WTC11 (cell line): ENCODE results near the gene CYB5B. TPM values are rescaled to one million over a fixed set of nuclear protein-coding genes. Genes with fewer than 3 reads are reported as not detected.

Experiments used
- ATAC-seq: fragments of 200-7000 bp; cut with Tn5 transposase; 2 replicates; pipeline ENCODE4 v1.10.0; 2021; ENCODE audit warnings: mild to moderate bottlenecking, moderate library complexity
- CTCF ChIA-PET: fragments of 300-600 bp; sonication (Branson Sonifier 250); formaldehyde crosslinking; loops from one replicate; lab custom pipeline; 2021; ENCODE audit warnings: antibody characterized with exemption; lab: Charles Lee
- POLR2A ChIA-PET: fragments of 350-600 bp; sonication (Branson Sonifier 250); formaldehyde crosslinking; loops from one replicate; lab custom pipeline; 2021; ENCODE audit warnings: antibody characterized with exemption; lab: Charles Lee
- DNase-seq: peaks from one replicate; pipeline ENCODE4 v3.0.0; 2021; ENCODE audit warnings: low spot score
- H3K27ac Mint-ChIP-seq: 2 replicates; pipeline ENCODE4 v1.8.0; 2021; ENCODE audit warnings: mixed read lengths
- H3K27me3 Mint-ChIP-seq: 2 replicates; pipeline ENCODE4 v1.8.0; 2021; ENCODE audit warnings: low read depth, mild to moderate bottlenecking, moderate library complexity, mixed read lengths
- H3K36me3 Mint-ChIP-seq: 2 replicates; pipeline ENCODE4 v1.8.0; 2021; ENCODE audit warnings: mixed read lengths
- H3K4me1 Mint-ChIP-seq: 2 replicates; pipeline ENCODE4 v1.8.0; 2022; ENCODE audit warnings: mixed read lengths
- H3K4me3 Mint-ChIP-seq: 2 replicates; pipeline ENCODE4 v1.8.0; 2021; ENCODE audit warnings: mild to moderate bottlenecking, moderate library complexity, mixed read lengths
- H3K9me3 Mint-ChIP-seq: 2 replicates; pipeline ENCODE4 v1.8.0; 2021; ENCODE audit warnings: mixed read lengths
- ARID4B ChIP-seq: sonication (generic); formaldehyde crosslinking; IDR thresholded peaks from 2 replicates; pipeline ENCODE4 v1.8.0; 2023; ENCODE audit warnings: missing genetic modification reagents, mild to moderate bottlenecking, borderline replicate concordance
- ATF3 ChIP-seq: sonication (generic); formaldehyde crosslinking; conservative IDR thresholded peaks from 2 replicates; pipeline ENCODE4 v1.8.1; 2022; ENCODE audit warnings: mild to moderate bottlenecking, missing genetic modification reagents
- CBFB ChIP-seq: sonication (generic); formaldehyde crosslinking; IDR thresholded peaks from 2 replicates; pipeline ENCODE4 v1.8.1; 2022; ENCODE audit warnings: mild to moderate bottlenecking, low read depth, missing genetic modification reagents
- CREM ChIP-seq: sonication (generic); formaldehyde crosslinking; IDR thresholded peaks from 2 replicates; pipeline ENCODE4 v1.8.1; 2022; ENCODE audit warnings: mild to moderate bottlenecking, missing genetic modification reagents, moderate library complexity
- E2F1 ChIP-seq: sonication (generic); formaldehyde crosslinking; IDR thresholded peaks from 2 replicates; pipeline ENCODE4 v1.8.0; 2022; ENCODE audit warnings: mild to moderate bottlenecking, missing genetic modification reagents
- EMX1 ChIP-seq: fragments of 250-450 bp; sonication (Bioruptor Pico); IDR thresholded peaks from 2 replicates; pipeline ENCODE4 v1.8.0; 2021; ENCODE audit warnings: mild to moderate bottlenecking
- FOXJ3 ChIP-seq: sonication (generic); formaldehyde crosslinking; IDR thresholded peaks from 2 replicates; pipeline ENCODE4 v1.9.0; 2021; ENCODE audit warnings: missing genetic modification reagents, mild to moderate bottlenecking, borderline replicate concordance
- FOXP1 ChIP-seq: sonication (generic); formaldehyde crosslinking; IDR thresholded peaks from 2 replicates; pipeline ENCODE4 v1.8.0; 2022; ENCODE audit warnings: missing genetic modification reagents, mild to moderate bottlenecking, moderate library complexity, borderline replicate concordance
- GTF2I ChIP-seq: fragments of 250-450 bp; sonication (Bioruptor Pico); conservative IDR thresholded peaks from 2 replicates; pipeline ENCODE4 v1.4.0; 2021; ENCODE audit warnings: mild to moderate bottlenecking
- JAZF1 ChIP-seq: fragments of 250-450 bp; sonication (Bioruptor Pico); IDR thresholded peaks from 2 replicates; pipeline ENCODE4 v1.9.0; 2021; ENCODE audit warnings: moderate library complexity, mild to moderate bottlenecking, inconsistent platforms
- KAT7 ChIP-seq: sonication (generic); formaldehyde crosslinking; IDR thresholded peaks from 2 replicates; pipeline ENCODE4 v1.8.1; 2023; ENCODE audit warnings: missing genetic modification reagents, mild to moderate bottlenecking, borderline replicate concordance
- MAX ChIP-seq: sonication (generic); formaldehyde crosslinking; IDR thresholded peaks from 2 replicates; pipeline ENCODE4 v1.8.0; 2022; ENCODE audit warnings: mild to moderate bottlenecking, missing genetic modification reagents
- MLX ChIP-seq: sonication (generic); formaldehyde crosslinking; IDR thresholded peaks from 2 replicates; pipeline ENCODE4 v1.8.1; 2023; ENCODE audit warnings: mild to moderate bottlenecking, missing genetic modification reagents, moderate library complexity
- PRRX2 ChIP-seq: fragments of 250-450 bp; sonication (Bioruptor Pico); IDR thresholded peaks from 2 replicates; pipeline ENCODE4 v1.8.0; 2021; ENCODE audit warnings: mild to moderate bottlenecking
- RORB ChIP-seq: fragments of 250-450 bp; sonication (Bioruptor Pico); IDR thresholded peaks from 2 replicates; pipeline ENCODE4 v1.9.0; 2021; ENCODE audit warnings: mild to moderate bottlenecking
- SMAD4 ChIP-seq: sonication (generic); formaldehyde crosslinking; IDR thresholded peaks from 2 replicates; pipeline ENCODE4 v1.8.0; 2022; ENCODE audit warnings: mild to moderate bottlenecking, missing genetic modification reagents
- USF1 ChIP-seq: sonication (generic); formaldehyde crosslinking; IDR thresholded peaks from 2 replicates; pipeline ENCODE4 v1.8.0; 2022; ENCODE audit warnings: mild to moderate bottlenecking, missing genetic modification reagents
- USF2 ChIP-seq: sonication (generic); formaldehyde crosslinking; IDR thresholded peaks from 2 replicates; pipeline ENCODE4 v1.8.1; 2023; ENCODE audit warnings: mild to moderate bottlenecking, missing genetic modification reagents, moderate library complexity
- ZBTB43 ChIP-seq: sonication (generic); formaldehyde crosslinking; IDR thresholded peaks from 2 replicates; pipeline ENCODE4 v1.8.1; 2023; ENCODE audit warnings: mild to moderate bottlenecking, missing genetic modification reagents
- ZNF232 ChIP-seq: sonication (generic); formaldehyde crosslinking; IDR thresholded peaks from 2 replicates; pipeline ENCODE4 v1.8.0; 2022; ENCODE audit warnings: mild to moderate bottlenecking, missing genetic modification reagents
- ZNF396 ChIP-seq: fragments of 250-450 bp; sonication (Bioruptor Pico); IDR thresholded peaks from 2 replicates; pipeline ENCODE4 v1.8.0; 2021; ENCODE audit warnings: mild to moderate bottlenecking, moderate library complexity, borderline replicate concordance
- ZNF512 ChIP-seq: sonication (generic); formaldehyde crosslinking; IDR thresholded peaks from 2 replicates; pipeline ENCODE4 v1.8.1; 2022; ENCODE audit warnings: missing genetic modification reagents, borderline replicate concordance
- total RNA-seq: library from RNA; stranded (reverse); gene quantifications from 3 replicates; pipeline ENCODE4 v1.2.3, GENCODE V29; 2021

Gene CYB5B
- total RNA-seq, 1 experiment from 2014 or later = 109 TPM

- TF ChIP-seq USF2 (CRISPR knock-in tag) (no peak), E2F1 (no peak), ZNF232 (no peak), USF1 (CRISPR knock-in tag) (no peak), ATF3 (CRISPR knock-in tag) (no peak)
Observed at GRCh38 chr16:69482410-69482991, 58.1 kb downstream of the CYB5B start (continued).

- POLR2A ChIA-PET = no interaction called here
- TF ChIP-seq FOXP1 (no peak), PRRX2 (CRISPR knock-in tag) (no peak), ZNF512 (CRISPR knock-in tag) (no peak), CREM (CRISPR knock-in tag) (no peak), EMX1 (CRISPR knock-in tag) (no peak), ZNF396 (no peak), SMAD4 (CRISPR knock-in tag) (no peak), JAZF1 (no peak), GTF2I (no peak)
- TF ChIP-seq, all 79 proteins: peak for 0
- Mint-ChIP-seq H3K9me3 (no peaks in the 10 kb centered on the region), H3K4me1 (no peaks in the 10 kb centered on the region), H3K27me3 (no peaks in the 10 kb centered on the region), H3K4me3 (no peak overlapping the region), H3K36me3 (no peaks in the 10 kb centered on the region), H3K27ac (no peak overlapping the region)
- no peak for DNase-seq
- CTCF ChIA-PET = interaction anchor here (1.0 kb wide), 1 partner anchor 85 kb away, joined by 3 read pairs; no protein-coding TSS in a partner anchor
- ATAC-seq = no peak
Observed at GRCh38 chr16:69483611-69484010, 59.2 kb downstream of the CYB5B start.

- POLR2A ChIA-PET = no interaction called here
- H3K9me3 Mint-ChIP-seq = no peaks in the 10 kb centered on the region
- no peak overlapping the region for H3K4me3 Mint-ChIP-seq
- CTCF ChIA-PET = no interaction called here
- H3K4me1 Mint-ChIP-seq = no peaks in the 10 kb centered on the region
- H3K27ac Mint-ChIP-seq = no peak overlapping the region
- H3K36me3 Mint-ChIP-seq = no peaks in the 10 kb centered on the region
- no peaks in the 10 kb centered on the region for H3K27me3 Mint-ChIP-seq
- DNase-seq (no peak), ATAC-seq (no peak)
- TF ChIP-seq JAZF1 (no peak), EMX1 (CRISPR knock-in tag) (no peak), MLX (no peak), USF2 (CRISPR knock-in tag) (no peak), FOXJ3 (no peak), MAX (CRISPR knock-in tag) (no peak), RORB (CRISPR knock-in tag) (no peak), ARID4B (CRISPR knock-in tag) (no peak), ZBTB43 (CRISPR knock-in tag) (no peak), CBFB (no peak), KAT7 (CRISPR knock-in tag) (no peak)
Observed at GRCh38 chr16:69485361-69485760, 60.9 kb downstream of the CYB5B start.
